GM19351 (cell line): Measurements from ENCODE around the gene GAPDH.
A peak's percentile ranks its signal among the peaks of the same experiment; 100 is the strongest.
"Not testable (repeated sequence)": the region's sequence is repeated elsewhere in the genome, so short reads cannot be mapped to it uniquely, and the experiment has no call there.

ENCODE experiments used
- ATAC-seq: cut with Tn5 transposase; IDR thresholded peaks from one replicate; pipeline ENCODE4 v1.9.1; 2021; ENCODE audit warnings: mild to moderate bottlenecking, moderate library complexity; ENCODE audit not compliant: unreplicated experiment

GAPDH gene

GRCh38 chr12:6533923-6534694 lies at the start of gene GAPDH:
GAPDH (plus strand) TSS chr12:6534517; CDS start chr12:6534833, 316 bp downstream.
- peak; percentile 60 for ATAC-seq

GRCh38 chr12:6488240-6488639 lies 46.1 kb upstream of the GAPDH start:
- ATAC-seq: no peak

GRCh38 chr12:6489449-6489848 lies 44.9 kb upstream of the GAPDH start:
- ATAC-seq: no peak

DNA sequence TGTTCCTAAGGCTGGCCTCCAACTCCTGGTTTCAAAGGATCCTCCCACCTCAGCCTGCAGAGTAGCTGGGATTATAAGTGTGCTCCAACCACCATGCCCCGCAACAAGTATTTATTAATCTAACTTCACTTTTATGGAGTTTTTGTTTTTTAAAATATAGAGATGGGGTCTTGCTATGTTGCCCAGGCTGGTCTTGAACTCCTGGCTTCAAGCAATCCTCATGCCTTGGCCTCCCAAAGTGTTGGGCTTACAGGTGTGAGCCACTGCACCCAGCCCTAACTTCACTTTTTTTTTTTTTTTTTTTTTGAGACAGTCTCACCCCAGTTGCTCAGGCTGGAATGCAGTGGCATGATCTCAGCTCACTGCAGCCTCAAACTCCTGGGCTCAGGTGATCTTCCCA lies 43.6 kb upstream of the GAPDH start:
- not testable (repeated sequence) for ATAC-seq

GRCh38 chr12:6492838-6493496 lies 41.4 kb upstream of the GAPDH start, which contains the start of gene MRPL51:
MRPL51 (minus strand) TSS chr12:6493262; CDS start chr12:6493136, 126 bp downstream.
- peak; percentile 61 for ATAC-seq

DNA sequence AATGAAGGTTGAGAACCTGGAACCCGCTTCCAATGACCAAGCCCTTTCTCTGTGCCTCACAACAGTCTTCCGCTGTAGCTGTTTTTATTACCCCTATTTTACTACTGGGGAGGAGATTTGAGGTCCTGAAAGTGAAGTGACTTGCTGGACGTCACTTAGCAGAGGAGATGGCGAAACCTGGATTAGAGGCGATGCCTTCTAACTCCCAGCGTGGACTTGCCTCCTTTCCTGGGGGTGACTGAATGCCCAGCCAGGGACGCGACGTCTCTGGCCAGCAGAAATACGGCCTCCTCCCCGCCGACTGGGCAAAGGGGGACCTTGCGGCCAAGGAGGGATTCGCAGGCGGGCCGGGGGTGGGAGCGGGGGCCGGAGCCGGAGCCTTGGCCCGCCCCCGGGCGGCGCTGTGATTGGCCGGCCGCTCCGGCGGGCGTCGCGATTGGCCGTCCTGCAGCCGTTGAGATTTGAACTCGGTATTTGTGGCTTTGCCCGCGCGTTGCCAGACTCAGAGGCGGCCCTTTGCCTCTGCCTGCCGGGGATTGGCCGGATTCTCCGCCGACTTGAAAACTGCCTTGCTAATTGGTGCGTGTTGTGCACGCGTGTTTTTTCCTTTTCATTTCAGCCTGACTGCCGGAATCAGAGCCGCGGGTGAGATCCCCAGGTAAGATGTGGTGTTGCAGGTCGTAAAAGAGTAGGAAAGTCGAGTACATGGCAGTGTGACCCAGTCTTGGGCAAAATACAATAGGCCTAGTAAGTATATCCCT lies 40.6 kb upstream of the GAPDH start, which contains the start of gene NCAPD2:
Gene NCAPD2 (plus strand): TSS at position 606 of the 761 bp plus-strand sequence. CDS start 997 bp downstream, outside the sequence.
- ATAC-seq: peak; percentile 84

- peak; percentile 24 for ATAC-seq
Measured at GRCh38 chr12:6494258-6494743, 40.0 kb upstream of the GAPDH start.

- ATAC-seq: no peak
Measured at GRCh38 chr12:6494968-6495367, 39.3 kb upstream of the GAPDH start.

DNA sequence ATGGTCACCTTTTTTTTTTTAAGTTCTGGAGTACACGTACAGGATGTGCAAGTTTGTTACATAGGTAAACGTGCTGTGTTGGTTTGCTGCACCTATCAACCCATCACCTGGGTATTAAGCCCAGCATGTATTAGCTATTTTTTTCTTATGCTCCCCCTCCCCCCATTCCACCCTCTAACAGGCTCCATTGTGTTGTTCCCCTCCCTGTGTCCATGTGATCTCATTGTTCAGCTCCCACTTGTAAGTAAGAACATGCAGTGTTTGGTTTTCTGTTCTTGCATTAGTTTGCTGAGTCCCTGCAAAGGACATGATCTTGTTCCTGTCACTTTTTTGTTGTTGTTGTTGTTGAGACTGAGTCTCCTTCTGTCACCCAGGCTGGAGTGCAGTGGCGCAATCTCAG lies 37.0 kb upstream of the GAPDH start:
- ATAC-seq: not testable (repeated sequence)

DNA sequence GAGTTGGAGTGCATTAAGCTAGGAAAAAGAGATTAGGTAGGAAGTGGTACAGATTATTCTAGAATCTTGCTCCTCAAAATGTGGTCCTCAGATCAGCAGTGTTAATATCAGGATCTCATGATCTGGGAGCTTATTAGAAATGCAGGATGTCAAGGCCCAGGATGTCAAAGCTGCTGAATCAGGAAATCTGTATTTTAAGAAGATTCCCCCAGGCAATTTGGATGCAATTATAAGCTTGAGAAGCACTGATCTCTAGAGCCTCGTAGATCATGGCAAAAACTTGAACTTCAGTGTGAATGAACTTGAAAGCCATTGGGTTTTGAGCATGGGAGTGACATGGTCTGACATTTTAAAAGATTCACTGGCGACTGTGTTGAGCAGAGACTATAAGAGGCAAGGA lies 33.9 kb upstream of the GAPDH start:
- no peak for ATAC-seq

DNA sequence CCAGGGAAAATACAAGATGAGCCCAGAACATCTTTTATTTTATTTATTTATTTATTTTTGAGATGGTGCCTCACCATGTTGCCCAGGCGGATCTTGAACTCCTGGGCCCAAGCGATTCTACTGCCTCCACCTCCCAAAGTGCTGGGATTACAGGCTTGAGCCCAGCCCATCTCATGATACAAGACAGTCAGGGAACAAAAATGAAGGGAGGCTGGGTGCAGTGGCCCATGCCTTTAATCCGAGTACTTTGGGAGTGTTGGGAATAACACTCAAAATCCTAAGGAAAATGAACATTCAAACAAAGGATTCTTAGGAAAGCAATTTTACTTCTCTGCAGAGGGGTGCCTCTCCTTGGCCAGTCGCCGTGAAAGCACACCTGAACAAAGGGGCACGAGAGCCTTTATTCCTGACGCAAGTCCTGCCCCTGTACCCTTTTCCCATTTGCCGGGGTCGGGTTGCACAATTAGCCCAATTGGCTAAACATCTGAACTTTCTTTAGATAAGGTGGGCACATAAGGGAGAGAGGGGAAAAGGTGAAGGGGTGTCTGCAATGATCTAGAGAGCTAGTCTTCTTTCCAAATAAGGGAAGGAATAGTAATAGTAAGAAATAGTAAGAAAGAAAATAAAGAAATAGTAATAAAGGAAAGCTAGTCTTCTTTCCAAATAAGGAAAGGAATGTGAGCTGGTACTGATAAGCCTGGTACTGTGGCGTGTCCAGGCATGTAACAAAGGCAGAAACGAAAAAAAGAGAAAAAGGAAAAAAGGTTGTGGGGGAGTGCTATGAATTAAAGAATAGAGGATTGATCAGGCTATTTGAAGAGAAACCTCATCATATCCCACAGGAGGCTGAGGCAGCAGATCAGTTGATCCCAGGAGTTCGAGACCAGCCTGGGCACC lies 27.0 kb upstream of the GAPDH start:
- no peak for ATAC-seq

DNA sequence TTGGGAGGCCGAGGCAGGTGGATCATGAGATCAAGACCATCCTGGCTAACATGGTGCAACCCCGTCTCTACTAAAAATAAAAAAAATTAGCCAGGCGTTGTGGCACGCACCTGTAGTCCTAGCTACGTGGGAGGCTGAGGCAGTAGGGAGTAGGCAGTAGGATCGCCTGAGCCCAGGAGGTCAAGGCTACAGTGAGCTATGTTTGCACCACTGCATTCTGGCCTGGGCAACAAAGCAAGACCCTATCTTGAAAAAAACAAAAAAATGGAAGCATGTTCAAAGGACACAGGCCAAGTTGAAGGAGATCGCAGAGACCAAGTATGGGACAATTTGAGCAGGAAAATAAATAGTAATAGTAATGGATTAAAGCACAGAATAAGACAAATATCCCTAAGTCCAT lies 26.2 kb upstream of the GAPDH start:
- ATAC-seq: no peak

DNA sequence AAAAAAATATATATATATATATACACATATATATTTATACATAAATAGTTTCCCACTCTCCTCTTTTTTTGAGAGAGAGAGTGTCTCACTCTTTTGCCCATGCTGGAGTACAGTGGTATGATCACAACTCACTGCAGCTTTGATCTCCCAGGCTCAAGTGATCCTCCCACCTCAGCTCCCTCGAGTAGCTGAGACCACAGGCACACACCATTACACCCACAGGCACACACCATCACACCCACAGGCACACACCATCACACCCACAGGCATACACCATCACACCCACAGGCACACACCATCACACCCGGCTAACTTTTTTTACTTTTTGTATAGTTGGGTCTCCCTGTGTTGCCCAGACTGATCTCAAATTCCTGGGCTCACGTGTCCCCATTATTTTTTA lies 14.1 kb upstream of the GAPDH start:
- ATAC-seq: no peak

GRCh38 chr12:6522193-6522592 lies 12.1 kb upstream of the GAPDH start:
- ATAC-seq: no peak

DNA sequence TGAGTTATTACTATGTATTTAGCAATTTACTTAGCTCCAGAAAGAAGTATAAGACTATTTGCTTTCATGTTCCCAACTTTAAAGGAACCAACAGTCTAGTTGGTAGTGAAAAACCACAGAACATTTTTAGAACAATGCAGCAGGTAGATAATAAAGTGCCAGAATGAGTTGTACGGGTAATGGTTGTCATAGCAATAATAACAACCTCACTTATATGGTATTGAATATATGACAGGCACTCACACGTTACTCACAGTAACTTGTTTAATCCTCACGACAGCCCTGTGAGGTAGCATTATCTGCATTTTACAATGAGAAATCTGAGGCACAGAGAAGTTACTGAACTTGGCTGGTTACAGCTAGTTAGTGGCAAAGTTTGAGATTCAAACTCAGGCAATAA lies 10.6 kb upstream of the GAPDH start:
- no peak for ATAC-seq

GRCh38 chr12:6524648-6525047 lies 9.7 kb upstream of the GAPDH start:
- ATAC-seq: no peak

DNA sequence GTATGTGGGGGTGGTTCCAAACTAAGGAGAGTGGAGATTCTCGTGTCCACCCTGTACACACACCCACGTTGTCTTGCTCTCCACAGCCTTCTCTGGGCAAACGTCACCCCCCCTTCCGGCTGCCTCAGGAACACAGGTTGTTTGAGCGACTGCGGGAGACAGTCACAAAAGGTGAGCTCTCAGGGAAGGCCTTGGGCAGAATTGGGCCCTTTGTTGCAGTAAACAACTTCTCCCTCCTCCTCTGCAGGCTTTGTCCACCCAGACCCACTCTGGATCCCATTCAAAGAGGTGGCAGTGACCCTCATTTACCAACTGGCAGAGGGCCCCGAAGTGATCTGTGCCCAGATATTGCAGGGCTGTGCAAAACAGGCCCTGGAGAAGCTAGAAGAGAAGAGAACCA lies 8.1 kb upstream of the GAPDH start:
- ATAC-seq: no peak

DNA sequence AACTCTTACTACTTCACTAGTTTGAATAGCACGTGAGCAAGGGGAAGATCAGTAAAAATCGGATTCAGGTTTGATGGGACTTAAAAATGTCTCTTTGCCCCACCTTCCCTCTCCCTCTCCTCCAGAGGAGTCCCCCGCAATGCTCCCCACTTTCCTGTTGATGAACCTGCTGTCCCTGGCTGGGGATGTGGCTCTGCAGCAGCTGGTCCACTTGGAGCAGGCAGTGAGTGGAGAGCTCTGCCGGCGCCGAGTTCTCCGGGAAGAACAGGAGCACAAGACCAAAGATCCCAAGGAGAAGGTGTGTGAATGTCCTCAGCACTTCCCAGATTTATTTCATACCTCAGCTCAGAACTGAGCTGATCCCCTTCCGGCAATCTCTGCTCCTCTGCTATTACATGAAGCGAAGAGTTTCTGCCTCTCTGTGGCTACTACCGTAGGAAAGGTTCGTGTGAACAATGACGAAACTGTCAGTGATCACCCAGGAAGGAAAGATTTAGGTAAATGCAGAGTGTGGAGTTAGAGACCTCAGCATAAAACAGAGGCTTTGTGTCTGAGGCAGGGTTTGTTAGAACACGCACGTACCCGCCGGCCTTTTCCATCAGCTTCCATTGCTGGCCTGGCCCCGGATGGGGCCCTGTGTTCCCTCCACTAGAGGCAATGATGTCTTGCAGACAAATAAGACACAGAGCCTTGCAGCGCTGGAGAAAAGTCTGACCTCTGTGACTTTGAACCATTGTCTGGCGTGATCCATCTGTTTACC lies 7.4 kb upstream of the GAPDH start:
- no peak for ATAC-seq

GRCh38 chr12:6527711-6528110 lies 6.6 kb upstream of the GAPDH start:
- no peak for ATAC-seq
